Prostate gland (tissue), 2 donors: ENCODE measurements around the gene APOA5. TPM values are rescaled to one million over a fixed set of nuclear protein-coding genes. Genes with fewer than 3 reads are reported as not detected.

Experiments used
- DNase-seq: peaks from one replicate; pipeline ENCODE4 v3.0.0-alpha.2; 2019; ENCODE audit warnings: low spot score
- H3K27ac ChIP-seq, 2 donors: fragments of 200-600 bp; sonication (generic); 2 replicates each; pipeline ENCODE4 v1.5.1; 2017 to 2019
- H3K27me3 ChIP-seq: fragments of 200-600 bp; sonication (generic); replicated peaks from 2 replicates; pipeline ENCODE4 v1.5.1; 2019; ENCODE audit not compliant: insufficient read depth
- H3K36me3 ChIP-seq, 2 donors: fragments of 200-600 bp; sonication (generic); 1 replicate in 1 of 2; 2 replicates in 1 of 2; pipeline versions ENCODE4 v1.5.1 to v1.8.1; 2017 to 2019
- H3K4me1 ChIP-seq: fragments of 200-600 bp; sonication (generic); replicated peaks from 2 replicates; pipeline ENCODE4 v1.5.1; 2019
- H3K4me3 ChIP-seq, 2 donors: fragments of 200-600 bp; sonication (generic); 2 replicates each; pipeline ENCODE4 v1.5.1; 2017 to 2019
- H3K9me3 ChIP-seq: fragments of 200-600 bp; sonication (generic); 2 replicates; pipeline ENCODE4 v1.5.1; 2017
- CTCF ChIP-seq, 4 experiments: fragments of 200-600 bp in 2 of 4; fragments of 450-650 bp in 2 of 4; sonication (generic) in 2 of 4; IDR thresholded peaks; 1 replicate in 3 of 4; 2 replicates in 1 of 4; pipeline ENCODE4 v1.5.1; 2016 to 2019; ENCODE audit warnings: antibody characterized with exemption in 4 of 4, mild to moderate bottlenecking in 2 of 4, moderate library complexity in 2 of 4
- POLR2A ChIP-seq: fragments of 450-650 bp; IDR thresholded peaks from one replicate; pipeline ENCODE4 v1.6.1; 2016; ENCODE audit warnings: antibody characterized with exemption, mild to moderate bottlenecking
- POLR2AphosphoS5 ChIP-seq: sonication (generic); formaldehyde crosslinking; IDR thresholded peaks from one replicate; pipeline ENCODE4 v1.6.1; 2017; ENCODE audit warnings: antibody characterized with exemption
- WGBS: methylation state at CpG from one replicate; pipeline ENCODE4 v1.1.5; 2018; 5-methylcytosine and 5-hydroxymethylcytosine counted together
- intact Hi-C: fragments of 100-400 bp; cut with DNase I; formaldehyde crosslinking; loops from one replicate; pipeline ENCODE4 v1.14.2; 2022
- total RNA-seq, 2 donors: library from RNA; depleted of rRNA; stranded (reverse); fragments of >200 nt; gene quantifications; one replicate each; pipeline ENCODE4 v1.1.0, GENCODE V29; 2016

APOA5 gene
- total RNA-seq, 2 donors from 2014 or later, result 0.87 TPM; not detected in 1

GRCh38 chr11:116822575-116822974 is 30.9 kb upstream of the APOA5 start:
- DNase-seq, result no peak

GRCh38 chr11:116821050-116821918 is 29.6 kb upstream of the APOA5 start:
- no peaks in the 10 kb centered on the region for H3K4me1 ChIP-seq
- H3K4me3 ChIP-seq, result no peak overlapping the region
- DNase-seq, result no peak
- no peaks in the 10 kb centered on the region for H3K9me3 ChIP-seq
- WGBS, result 96% methylated on average over 50 of the region's 51 CpGs
- H3K27me3 ChIP-seq, result no peaks in the 10 kb centered on the region
- no peaks in the 10 kb centered on the region for H3K36me3 ChIP-seq
- intact Hi-C loops, result no loop called here
- H3K27ac ChIP-seq, result no peak overlapping the region
- TF ChIP-seq POLR2A, result no peak
- no peak for TF ChIP-seq CTCF (IDR thresholded peaks at IDR 0.05)
- no peak for TF ChIP-seq POLR2AphosphoS5

More at GRCh38 chr11:116822575-116822974, 30.9 kb upstream of the APOA5 start:
- WGBS, result 75% methylated on average over 5 of the region's 5 CpGs
- intact Hi-C loops, result no loop called here
- Histone ChIP-seq H3K27ac (no peak overlapping the region), H3K27me3 (no peaks in the 10 kb centered on the region), H3K4me1 (no peaks in the 10 kb centered on the region), H3K9me3 (no peaks in the 10 kb centered on the region), H3K4me3 (no peak overlapping the region), H3K36me3 (no peaks in the 10 kb centered on the region)
- no peak for TF ChIP-seq CTCF (IDR thresholded peaks at IDR 0.05)
- TF ChIP-seq POLR2AphosphoS5, result no peak
- TF ChIP-seq POLR2A, result no peak

GRCh38 chr11:116819049-116819448 is 27.4 kb upstream of the APOA5 start:
- no peaks in the 10 kb centered on the region for H3K27me3 ChIP-seq
- H3K4me1 ChIP-seq, result no peaks in the 10 kb centered on the region
- H3K4me3 ChIP-seq, result no peak overlapping the region
- no peaks in the 10 kb centered on the region for H3K36me3 ChIP-seq
- WGBS, result 94% methylated on average over 9 of the region's 9 CpGs
- TF ChIP-seq POLR2AphosphoS5 (no peak), CTCF (IDR thresholded peaks at IDR 0.05) (no peak), POLR2A (no peak)
- no peak for DNase-seq
- no peak overlapping the region for H3K27ac ChIP-seq
- intact Hi-C loops, result no loop called here
- no peaks in the 10 kb centered on the region for H3K9me3 ChIP-seq

GRCh38 chr11:116814502-116814901 is 22.8 kb upstream of the APOA5 start:
- 88% methylated on average over 6 of the region's 6 CpGs for WGBS
- no peak for TF ChIP-seq POLR2A
- TF ChIP-seq POLR2AphosphoS5, result no peak
- no peak for TF ChIP-seq CTCF (IDR thresholded peaks at IDR 0.05)
- no peaks in the 10 kb centered on the region for H3K9me3 ChIP-seq
- no peaks in the 10 kb centered on the region for H3K4me1 ChIP-seq
- no peak overlapping the region for H3K4me3 ChIP-seq
- intact Hi-C loops, result no loop called here
- H3K27ac ChIP-seq, result no peak overlapping the region
- H3K36me3 ChIP-seq, result no peaks in the 10 kb centered on the region
- DNase-seq, result no peak
- H3K27me3 ChIP-seq, result no peaks in the 10 kb centered on the region
